Left ventricle myocardium superior (tissue), 1 donor: ENCODE data around the gene EID3. TPM values are rescaled to one million over a fixed set of nuclear protein-coding genes. Genes with fewer than 3 reads are reported as not detected.
"Not testable (repeated sequence)": the region's sequence is repeated elsewhere in the genome, so short reads cannot be mapped to it uniquely, and the experiment has no call there.

Experiments used
- ATAC-seq: fragments of 200-7000 bp; cut with Tn5 transposase; one replicate; pipeline ENCODE4 v1.9.1; 2020; ENCODE audit warnings: mild to moderate bottlenecking, moderate library complexity
- DNase-seq: peaks from one replicate; pipeline ENCODE4 v3.0.0-alpha.2; 2020
- intact Hi-C: fragments of 100-400 bp; cut with micrococcal nuclease; formaldehyde crosslinking; loops from one replicate; pipeline ENCODE4 v1.11.0; 2022
- total RNA-seq: library from RNA; stranded (reverse); fragmentation: NEBNext Ultra II Directional; extraction: Animal tissue kit (Norgen Biotek cat#: 25700); gene quantifications from one replicate; pipeline ENCODE4 v1.2.1, GENCODE V29; 2021
- donor health status: DM: no; HTN: yes; CAD: no; lungs with severe emphysema.

Gene EID3
- total RNA-seq, 1 donor from 2014 or later, result 0.97 TPM

GRCh38 chr12:104306943-104307654, 3.6 kb downstream of the EID3 start:
- intact Hi-C loops, result no loop called here
- DNase-seq (no peak), ATAC-seq (no peak)

- intact Hi-C loops, result no loop called here
- ATAC-seq (no peak), DNase-seq (no peak)
Observed at GRCh38 chr12:104307655-104308000, 4.1 kb downstream of the EID3 start.

GRCh38 chr12:104309446-104309993, 6.0 kb downstream of the EID3 start:
- no peak for ATAC-seq
- intact Hi-C loops, result no loop called here
- DNase-seq, result no peak

GRCh38 chr12:104310751-104311633, 7.5 kb downstream of the EID3 start:
- intact Hi-C loops, result no loop called here
- ATAC-seq, result no peak
- DNase-seq, result no peak

GRCh38 chr12:104312202-104312601, 8.7 kb downstream of the EID3 start:
- intact Hi-C loops, result no loop called here
- DNase-seq (no peak), ATAC-seq (no peak)

DNA sequence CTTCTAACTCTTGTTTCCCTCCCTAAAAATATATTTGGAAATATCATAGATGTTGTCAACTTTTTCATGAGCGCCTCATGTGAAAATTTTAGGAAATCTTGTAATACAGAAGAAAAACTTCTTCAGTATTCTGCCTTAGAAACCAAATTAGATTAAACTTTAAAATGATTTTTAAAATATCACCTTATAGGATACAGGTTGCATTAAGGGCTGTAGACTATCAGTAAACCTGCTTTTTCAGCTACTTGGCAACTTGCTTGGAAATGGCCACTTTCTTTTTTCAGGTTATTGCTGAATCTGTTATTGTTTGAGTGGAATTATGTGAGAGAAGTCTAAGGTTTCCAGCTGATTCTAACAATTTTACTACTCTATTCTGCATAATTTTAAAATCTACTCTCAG, 9.1 kb downstream of the EID3 start:
- intact Hi-C loops, result no loop called here
- ATAC-seq (no peak), DNase-seq (no peak)

DNA sequence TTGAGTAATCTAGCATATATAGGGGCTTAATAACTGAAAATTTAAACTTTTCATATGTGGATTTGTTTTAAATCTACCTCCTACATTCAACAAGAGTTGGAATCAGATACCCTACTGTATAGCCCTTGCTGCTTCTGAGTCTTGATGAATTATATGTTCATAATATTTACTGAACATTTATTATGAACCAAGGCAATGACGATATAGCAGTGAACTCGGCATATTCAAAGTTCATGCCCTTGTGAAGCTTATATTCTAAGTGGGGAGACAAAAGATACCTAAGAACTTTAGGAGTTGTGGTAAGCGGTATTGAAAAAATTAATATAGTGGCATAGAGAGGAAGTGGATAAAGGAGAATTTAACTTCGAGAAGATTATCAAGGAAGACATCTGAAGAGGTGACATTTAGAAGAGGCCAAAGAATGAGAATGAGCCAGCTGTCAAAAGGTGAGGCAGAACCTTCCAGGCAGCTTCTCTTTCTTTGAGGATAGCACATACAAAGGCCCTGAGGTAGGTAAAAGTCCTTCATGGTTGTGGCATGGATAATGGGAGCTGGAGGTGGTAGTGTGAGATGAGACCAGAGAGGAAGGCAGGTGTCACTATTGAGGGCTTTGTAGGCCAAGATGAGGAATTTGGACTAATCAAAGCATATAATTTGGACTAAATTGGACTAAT, 10.2 kb downstream of the EID3 start:
- DNase-seq (no peak), ATAC-seq (no peak)
- intact Hi-C loops, result no loop called here

DNA sequence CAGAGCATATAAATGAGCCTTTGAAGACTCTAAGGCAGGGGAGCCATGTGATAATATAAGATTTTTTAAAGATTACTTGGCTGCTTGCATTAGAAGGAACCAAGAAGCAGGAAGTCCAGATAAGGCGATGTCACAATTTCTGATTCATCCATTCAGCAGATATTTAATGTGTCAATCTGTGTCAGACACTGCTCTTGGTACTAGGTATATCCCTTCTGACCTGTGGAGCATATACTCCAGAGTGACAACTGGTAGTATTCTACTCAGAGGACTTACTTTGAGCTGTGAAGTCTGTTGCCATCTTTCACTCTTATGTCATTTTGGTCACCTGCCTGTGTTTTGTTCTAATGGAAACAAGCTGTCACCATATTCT, 10.7 kb downstream of the EID3 start:
- intact Hi-C loops, result no loop called here

GRCh38 chr12:104315326-104316224, 12.0 kb downstream of the EID3 start:
- no peak for DNase-seq
- intact Hi-C loops, result no loop called here
- no peak for ATAC-seq

More for the DNA sequence above, 10.7 kb downstream of the EID3 start:
- DNase-seq, result no peak
- no peak for ATAC-seq

DNA sequence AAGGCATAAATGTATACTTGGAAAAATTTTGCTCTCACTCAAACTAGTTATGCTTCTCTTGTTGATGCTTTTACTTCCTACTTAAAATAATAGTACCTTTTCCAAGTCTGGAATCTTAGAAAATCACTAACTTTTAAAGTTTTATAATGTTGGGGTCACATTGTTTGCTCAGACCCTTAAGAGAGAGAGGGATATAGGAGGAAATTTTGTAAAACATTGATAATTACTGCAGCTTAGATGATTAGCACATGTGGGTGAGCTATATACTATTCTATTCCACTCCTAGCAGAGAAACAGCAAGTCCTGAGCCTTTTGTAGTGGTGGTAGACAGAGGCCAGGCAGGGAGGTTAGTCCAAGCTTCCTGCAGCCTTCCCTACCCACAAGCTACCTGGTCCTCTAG, 13.4 kb downstream of the EID3 start:
- ATAC-seq (no peak), DNase-seq (no peak)
- intact Hi-C loops, result no loop called here

DNA sequence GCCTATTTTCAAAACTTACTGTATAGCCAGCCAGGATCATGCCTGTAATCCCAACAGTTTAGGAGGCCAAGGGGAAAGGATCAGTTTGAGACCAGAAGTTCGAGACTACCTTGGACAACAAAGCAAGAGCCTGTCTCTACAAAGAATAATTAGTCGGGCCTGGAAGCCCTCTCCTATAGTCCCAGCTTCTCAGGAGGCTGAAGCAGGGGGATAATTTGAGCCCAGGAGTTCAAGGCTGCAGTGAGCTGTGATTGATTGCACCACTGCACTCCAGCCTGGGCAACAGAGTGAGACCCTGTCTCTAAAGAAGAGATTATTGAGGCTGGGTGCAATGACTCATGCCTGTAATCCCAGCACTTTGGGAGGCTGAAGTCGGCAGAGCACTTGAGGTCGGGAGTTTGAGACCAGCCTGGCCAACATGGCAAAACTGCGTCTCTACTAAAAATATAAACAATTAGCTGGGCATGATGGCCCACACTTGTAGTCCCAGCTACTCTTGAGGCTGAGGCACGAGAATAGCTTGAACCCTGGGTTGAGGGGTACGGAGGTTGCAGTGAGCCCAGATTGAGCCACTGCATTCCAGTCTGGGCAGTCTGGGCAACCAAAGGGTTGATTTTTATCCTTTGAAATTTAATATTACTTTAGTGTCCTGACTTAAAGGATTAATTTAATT, 14.1 kb downstream of the EID3 start:
- intact Hi-C loops, result no loop called here
- ATAC-seq (no peak), DNase-seq (no peak)

- no peak for ATAC-seq
- intact Hi-C loops, result no loop called here
- no peak for DNase-seq
Observed at GRCh38 chr12:104319028-104319427, 15.5 kb downstream of the EID3 start.

DNA sequence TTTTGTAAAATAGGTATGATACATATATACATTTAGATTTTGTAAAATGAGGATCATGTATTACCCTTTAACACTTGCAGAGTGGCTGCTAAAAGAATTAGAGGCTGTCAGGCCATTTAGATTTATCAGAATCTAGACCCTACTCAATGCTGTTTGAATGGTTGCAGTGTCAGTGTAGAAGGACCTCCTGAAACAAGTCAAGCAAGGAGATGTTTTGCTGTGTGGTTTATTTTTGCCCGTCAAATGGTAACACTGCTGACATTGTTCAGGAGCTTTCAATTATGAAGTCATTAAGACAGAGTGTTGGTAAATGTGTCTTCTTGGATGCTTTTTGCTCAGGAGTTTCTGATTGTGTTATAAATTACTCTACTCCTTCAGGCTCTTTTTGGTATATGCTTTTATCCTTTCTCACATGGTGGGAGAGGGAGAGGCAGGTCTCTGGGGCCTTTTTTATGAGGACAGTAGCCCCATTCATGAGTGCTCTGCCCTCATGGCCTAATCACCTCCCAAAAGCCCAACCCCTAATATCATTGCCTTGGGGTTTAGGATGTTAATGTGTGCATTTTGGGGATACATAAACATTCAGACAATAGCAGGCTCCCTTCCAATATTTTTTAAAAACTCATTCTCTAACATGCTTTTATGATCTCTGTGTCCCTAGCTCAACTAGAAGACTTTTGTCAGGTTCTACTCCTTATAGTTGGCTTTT, 16.5 kb downstream of the EID3 start:
- intact Hi-C loops, result no loop called here
- DNase-seq (no peak), ATAC-seq (no peak)

DNA sequence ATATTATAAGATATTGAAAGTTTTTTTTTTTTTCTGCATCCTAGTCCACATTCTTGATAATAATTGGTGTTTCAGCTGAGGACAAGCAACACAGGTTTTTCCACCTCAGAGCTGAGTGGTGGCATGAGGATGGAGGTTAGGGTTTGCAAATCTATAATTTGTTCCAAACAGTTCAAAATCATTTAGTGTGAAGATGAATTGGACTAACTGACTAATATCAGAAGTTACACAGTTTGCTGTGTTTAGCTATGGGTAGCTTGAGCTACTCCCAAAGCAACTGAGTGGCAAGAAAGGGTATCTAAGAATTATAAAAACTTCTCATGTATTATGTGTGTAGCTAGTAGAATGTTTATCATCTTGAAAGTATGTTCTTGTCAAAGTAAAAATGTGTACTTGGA, 17.1 kb downstream of the EID3 start:
- ATAC-seq, result no peak
- intact Hi-C loops, result no loop called here

GRCh38 chr12:104321949-104322348, 18.4 kb downstream of the EID3 start:
- intact Hi-C loops, result no loop called here
- DNase-seq (no peak), ATAC-seq (no peak)

More for the DNA sequence above, 17.1 kb downstream of the EID3 start:
- DNase-seq, result no peak

GRCh38 chr12:104322533-104322932, 19.0 kb downstream of the EID3 start:
- ATAC-seq, DNase-seq, intact Hi-C loops: not testable (repeated sequence)

DNA sequence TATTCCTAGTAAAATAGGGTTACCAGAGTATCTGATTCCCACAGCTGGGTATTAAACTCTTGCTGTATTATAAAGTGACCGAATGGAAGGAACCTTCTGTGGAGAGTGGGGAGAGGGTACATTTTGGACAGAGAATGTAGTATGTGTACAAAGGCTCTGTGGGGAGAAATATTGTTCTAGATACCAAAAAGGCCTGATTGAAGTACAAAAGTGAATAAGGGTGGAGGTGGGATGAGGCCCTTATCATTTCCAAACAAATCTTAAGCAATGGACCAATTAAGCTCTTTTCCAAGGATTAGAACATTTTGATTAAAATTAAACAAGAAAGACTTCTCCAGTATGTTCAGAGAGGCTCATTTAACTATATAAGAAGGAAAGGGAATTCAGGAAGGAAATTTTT, 20.4 kb downstream of the EID3 start:
- intact Hi-C loops, result no loop called here
- DNase-seq (no peak), ATAC-seq (no peak)

GRCh38 chr12:104328278-104328677, 24.7 kb downstream of the EID3 start:
- DNase-seq, intact Hi-C loops, ATAC-seq: not testable (repeated sequence)
